ENCODE data around the gene POLN. TPM values are rescaled to one million over a fixed set of nuclear protein-coding genes. Genes with fewer than 3 reads are reported as not detected.

POLN gene
- total and polyA plus RNA-seq, 4 donors = 4.6 to 8.9 (median 6.8) TPM

DNA sequence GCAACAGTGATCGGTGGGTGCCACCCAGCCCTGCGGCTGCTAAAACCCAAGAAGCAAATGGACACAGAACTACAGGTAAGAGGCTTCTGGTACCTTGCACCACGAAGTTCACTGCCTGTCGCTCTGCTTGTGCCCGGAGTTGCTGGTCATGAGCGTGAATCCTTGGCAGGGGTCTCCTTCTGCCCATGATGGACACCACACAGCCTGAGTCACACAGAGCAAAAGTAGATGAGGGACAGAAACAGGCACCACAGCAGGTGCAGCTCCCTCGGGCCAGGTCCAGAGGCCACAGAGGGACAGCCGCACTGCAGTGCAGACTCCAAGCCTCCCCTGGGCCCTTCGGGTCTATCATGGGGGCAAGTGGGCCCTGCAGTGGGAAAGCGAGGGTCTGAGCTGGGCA is 160.4 kb downstream of the POLN start:
- Histone ChIP-seq H3K9me3 (ENCODE audit: control insufficient read depth, insufficient read depth, low read length) (no peaks in the 10 kb centered on the region), H3K36me3 (ENCODE audit: control insufficient read depth, insufficient read depth, low read length) (peaks cover 12% of the 10 kb centered on the region), H3K27me3 (ENCODE audit: control insufficient read depth, insufficient read depth, low read length) (no peaks in the 10 kb centered on the region), H3K4me3 (ENCODE audit: low read depth, low read length) (no peak overlapping the region), H3K27ac (ENCODE audit: low read depth, low read length) (no peak overlapping the region), H3K4me1 (ENCODE audit: control insufficient read depth, insufficient read depth, low read length) (peaks cover 19% of the 10 kb centered on the region)
- no peak for DNase-seq (ENCODE audit: low read depth in 4 of 6, low spot score in 6 of 6)
- 96% methylated on average over 10 of the region's 10 CpGs for WGBS (ENCODE audit: insufficient coverage)

DNA sequence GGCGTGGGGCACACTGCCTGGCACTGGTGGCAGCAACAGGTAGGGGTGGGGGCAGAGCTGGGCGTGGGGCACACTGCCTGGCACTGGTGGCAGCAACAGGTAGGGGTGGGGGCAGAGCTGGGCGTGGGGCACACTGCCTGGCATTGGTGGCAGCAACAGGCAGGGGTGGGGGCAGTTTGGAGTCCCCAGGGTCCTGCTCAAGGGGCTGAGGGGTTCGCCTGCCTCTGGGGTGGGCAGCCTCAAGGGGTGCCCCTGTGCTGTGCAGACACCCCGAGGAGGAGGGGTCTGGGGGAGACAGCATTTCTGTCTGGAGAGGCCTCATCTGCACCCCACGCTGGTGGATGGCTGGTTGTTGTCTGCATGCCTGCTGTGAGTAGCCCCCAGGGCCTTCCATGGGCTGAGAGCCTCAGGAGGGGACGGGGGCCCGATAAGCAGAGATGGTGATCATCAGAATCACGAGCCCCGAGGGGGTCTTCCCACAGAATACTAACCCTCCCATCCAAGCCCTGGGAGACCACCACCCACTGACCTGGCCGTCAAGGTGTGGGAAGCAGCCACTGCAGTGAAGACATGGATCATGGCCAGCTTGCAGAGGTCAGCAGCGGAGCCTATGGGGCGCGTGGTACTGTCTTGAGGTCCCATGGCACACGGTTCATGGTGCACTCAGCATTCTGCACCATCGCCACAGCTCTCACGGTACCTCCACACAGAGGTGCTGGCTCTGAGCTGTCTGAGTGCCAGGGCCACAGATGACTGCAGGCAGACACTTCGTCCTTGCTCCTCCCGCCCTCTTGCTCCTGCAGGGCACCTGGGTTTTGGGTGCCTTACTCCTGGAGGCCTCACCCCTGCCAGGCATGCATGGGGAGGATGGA is 161.3 kb downstream of the POLN start:
- peaks cover 19% of the 10 kb centered on the region for H3K36me3 ChIP-seq (ENCODE audit: control insufficient read depth, insufficient read depth, low read length)
- no peaks in the 10 kb centered on the region for H3K27me3 ChIP-seq (ENCODE audit: control insufficient read depth, insufficient read depth, low read length)
- DNase-seq (ENCODE audit: low read depth in 4 of 6, low spot score in 6 of 6) = no peak
- no peaks in the 10 kb centered on the region for H3K9me3 ChIP-seq (ENCODE audit: control insufficient read depth, insufficient read depth, low read length)
- no peak overlapping the region for H3K4me3 ChIP-seq (ENCODE audit: low read depth, low read length)
- H3K4me1 ChIP-seq (ENCODE audit: control insufficient read depth, insufficient read depth, low read length) = peaks cover 19% of the 10 kb centered on the region
- no peak overlapping the region for H3K27ac ChIP-seq (ENCODE audit: low read depth, low read length)
- WGBS (ENCODE audit: insufficient coverage) = 92% methylated on average over 17 of the region's 19 CpGs

DNA sequence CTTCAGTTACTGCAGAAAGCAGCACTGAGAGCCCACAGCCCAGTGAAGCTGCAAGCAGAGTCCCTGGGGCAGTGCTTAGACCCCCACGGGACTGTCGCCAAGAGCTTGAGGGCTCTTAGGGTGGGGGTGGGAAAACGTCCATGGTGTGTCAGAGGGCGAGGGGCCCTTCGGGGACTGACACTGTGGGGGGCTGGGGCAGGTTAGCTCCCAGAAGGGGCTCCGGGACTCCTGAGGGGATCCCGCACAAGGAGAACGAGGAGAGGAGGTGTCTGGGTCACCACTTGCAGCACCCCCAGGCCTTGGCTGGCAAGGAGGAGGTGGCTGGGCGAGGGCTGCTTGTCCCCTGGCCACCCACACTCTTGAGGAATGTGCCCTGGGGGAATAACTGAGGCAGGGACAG is 162.0 kb downstream of the POLN start:
- Histone ChIP-seq H3K4me3 (ENCODE audit: low read depth, low read length) (no peak overlapping the region), H3K36me3 (ENCODE audit: control insufficient read depth, insufficient read depth, low read length) (peaks cover 19% of the 10 kb centered on the region), H3K27ac (ENCODE audit: low read depth, low read length) (no peak overlapping the region), H3K4me1 (ENCODE audit: control insufficient read depth, insufficient read depth, low read length) (peaks cover 19% of the 10 kb centered on the region), H3K9me3 (ENCODE audit: control insufficient read depth, insufficient read depth, low read length) (no peaks in the 10 kb centered on the region), H3K27me3 (ENCODE audit: control insufficient read depth, insufficient read depth, low read length) (no peaks in the 10 kb centered on the region)
- DNase-seq (ENCODE audit: low read depth in 4 of 6, low spot score in 6 of 6) = no peak
- 81% methylated on average over 9 of the region's 9 CpGs for WGBS (ENCODE audit: insufficient coverage)

DNA sequence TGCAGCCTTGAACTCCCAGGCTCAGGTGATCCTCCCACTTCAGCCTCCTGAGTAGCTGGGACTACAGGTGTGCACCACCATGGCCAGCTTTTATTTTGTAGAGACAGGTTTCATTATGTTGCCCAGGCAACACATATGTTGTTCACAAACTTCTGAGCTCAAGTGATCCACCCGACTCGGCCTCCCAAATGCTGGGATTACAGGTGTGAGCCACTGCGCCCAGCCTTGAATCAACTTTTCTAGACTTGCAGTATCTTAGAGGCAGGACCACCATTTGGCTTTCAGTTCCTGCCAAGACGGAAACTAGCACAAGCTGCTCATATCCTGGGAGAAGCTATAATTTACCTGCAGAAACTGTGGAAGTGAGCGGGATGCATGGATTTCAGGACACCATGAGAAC is 162.9 kb downstream of the POLN start:
- no peak for DNase-seq (ENCODE audit: low read depth in 4 of 6, low spot score in 6 of 6)
- Histone ChIP-seq H3K27ac (ENCODE audit: low read depth, low read length) (no peak overlapping the region), H3K36me3 (ENCODE audit: control insufficient read depth, insufficient read depth, low read length) (peaks cover 16% of the 10 kb centered on the region), H3K9me3 (ENCODE audit: control insufficient read depth, insufficient read depth, low read length) (no peaks in the 10 kb centered on the region), H3K4me1 (ENCODE audit: control insufficient read depth, insufficient read depth, low read length) (peaks cover 21% of the 10 kb centered on the region), H3K27me3 (ENCODE audit: control insufficient read depth, insufficient read depth, low read length) (no peaks in the 10 kb centered on the region), H3K4me3 (ENCODE audit: low read depth, low read length) (no peak overlapping the region)
- WGBS (ENCODE audit: insufficient coverage) = 88% methylated on average over 4 of the region's 5 CpGs

DNA sequence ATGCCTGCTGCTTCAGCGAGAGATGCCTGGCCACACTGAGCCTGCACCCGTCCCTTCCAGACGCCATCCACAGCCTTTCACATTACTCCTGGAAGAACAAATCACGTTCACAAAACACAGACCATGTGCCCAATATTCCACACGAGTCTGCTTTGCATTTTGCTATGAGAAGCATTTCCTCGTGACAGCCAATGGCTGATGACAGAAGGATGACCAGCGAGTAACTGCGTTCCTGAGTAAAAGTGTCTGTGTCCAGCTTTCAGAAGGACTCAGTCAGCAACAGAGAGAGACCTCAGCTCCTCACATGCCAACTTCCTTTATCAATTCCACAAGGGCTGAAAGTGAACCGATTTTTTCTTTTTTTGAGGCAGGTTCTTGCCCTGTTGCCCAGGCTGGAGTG is 163.3 kb downstream of the POLN start:
- WGBS (ENCODE audit: insufficient coverage) = 64% methylated on average over 6 of the region's 9 CpGs
- DNase-seq (ENCODE audit: low read depth in 4 of 6, low spot score in 6 of 6) = no peak
- H3K9me3 ChIP-seq (ENCODE audit: control insufficient read depth, insufficient read depth, low read length) = no peaks in the 10 kb centered on the region
- H3K27ac ChIP-seq (ENCODE audit: low read depth, low read length) = no peak overlapping the region
- no peak overlapping the region for H3K4me3 ChIP-seq (ENCODE audit: low read depth, low read length)
- peaks cover 15% of the 10 kb centered on the region for H3K36me3 ChIP-seq (ENCODE audit: control insufficient read depth, insufficient read depth, low read length)
- H3K27me3 ChIP-seq (ENCODE audit: control insufficient read depth, insufficient read depth, low read length) = no peaks in the 10 kb centered on the region
- H3K4me1 ChIP-seq (ENCODE audit: control insufficient read depth, insufficient read depth, low read length) = peaks cover 26% of the 10 kb centered on the region

DNA sequence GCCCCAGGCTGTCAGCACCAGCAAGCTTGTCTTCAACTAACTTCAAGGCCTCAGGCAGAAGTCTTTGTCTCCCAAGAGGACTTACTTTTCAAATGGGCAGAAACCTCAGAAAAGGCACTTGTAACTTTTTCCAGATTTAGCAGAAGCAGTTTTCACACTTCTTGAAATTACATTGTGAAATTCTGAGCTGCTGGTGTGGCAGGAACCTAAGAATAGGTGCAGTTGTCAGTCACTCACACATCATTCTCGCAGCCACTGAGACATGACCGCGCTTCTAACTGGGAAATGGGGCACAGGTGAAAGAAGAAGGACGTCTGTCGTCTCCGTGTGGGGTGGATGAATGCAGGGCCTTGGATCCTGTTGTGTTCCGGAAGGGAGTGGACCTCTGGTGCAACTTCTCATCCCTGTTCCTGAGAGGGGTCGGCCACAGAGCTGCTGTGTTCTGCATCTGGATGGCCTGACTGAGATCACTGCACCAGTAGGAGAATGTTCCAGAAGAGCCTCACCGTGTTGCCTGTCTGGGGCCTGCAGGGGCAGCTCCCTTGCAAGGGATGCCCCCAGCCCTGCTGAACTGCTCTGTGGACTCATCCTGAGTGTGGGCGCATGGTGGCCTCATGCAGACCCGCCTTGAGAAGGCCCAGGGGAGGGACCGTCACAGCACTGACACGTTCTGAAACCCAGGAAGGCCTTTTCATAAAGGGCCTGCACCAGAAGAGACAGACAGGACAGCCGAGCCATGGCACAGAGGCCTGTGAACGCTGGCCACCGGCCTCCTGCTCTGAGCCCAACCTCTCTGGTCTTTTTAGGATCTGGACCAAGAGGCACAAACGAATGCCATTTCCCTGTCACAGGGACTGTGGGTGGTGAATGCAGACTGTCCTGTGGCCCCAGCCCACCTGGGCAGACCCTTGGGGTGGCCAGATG is 164.1 kb downstream of the POLN start:
- H3K4me1 ChIP-seq (ENCODE audit: control insufficient read depth, insufficient read depth, low read length) = peaks cover 33% of the 10 kb centered on the region
- no peaks in the 10 kb centered on the region for H3K27me3 ChIP-seq (ENCODE audit: control insufficient read depth, insufficient read depth, low read length)
- 81% methylated on average over 14 of the region's 17 CpGs for WGBS (ENCODE audit: insufficient coverage)
- H3K36me3 ChIP-seq (ENCODE audit: control insufficient read depth, insufficient read depth, low read length) = peaks cover 21% of the 10 kb centered on the region
- no peak overlapping the region for H3K4me3 ChIP-seq (ENCODE audit: low read depth, low read length)
- no peak overlapping the region for H3K27ac ChIP-seq (ENCODE audit: low read depth, low read length)
- no peaks in the 10 kb centered on the region for H3K9me3 ChIP-seq (ENCODE audit: control insufficient read depth, insufficient read depth, low read length)
- no peak for DNase-seq (ENCODE audit: low read depth in 4 of 6, low spot score in 6 of 6)

DNA sequence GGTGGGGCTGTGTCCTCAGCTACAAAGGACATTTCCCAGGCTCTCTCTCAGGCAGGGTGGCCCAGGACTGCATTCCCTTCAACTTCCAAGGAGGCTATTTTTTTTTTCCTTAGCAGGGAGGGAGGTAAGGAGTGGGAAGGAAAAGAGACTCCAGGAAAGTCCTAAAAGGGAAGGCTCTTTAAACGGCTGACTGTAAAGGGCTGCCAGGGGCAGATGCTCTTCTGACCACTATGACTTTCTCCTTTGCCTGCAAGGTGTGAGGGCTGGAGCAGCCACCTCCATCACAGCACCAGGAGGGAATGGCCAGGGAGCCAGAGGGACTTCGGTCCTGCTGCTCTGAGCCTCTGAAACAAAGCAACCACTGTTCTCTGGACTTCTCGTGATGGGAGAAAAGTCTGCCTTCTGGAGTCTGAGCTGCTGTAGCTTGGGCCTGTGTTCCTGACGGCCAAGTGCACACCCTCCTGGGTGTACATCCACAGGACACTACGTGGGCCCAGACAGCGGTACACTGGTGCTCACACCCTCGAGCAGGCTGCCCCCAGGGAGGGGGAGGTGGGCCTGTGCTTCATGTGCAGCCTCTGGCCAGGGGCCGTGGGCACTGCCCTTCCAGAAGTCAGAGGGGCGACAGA is 164.9 kb downstream of the POLN start:
- Histone ChIP-seq H3K27me3 (ENCODE audit: control insufficient read depth, insufficient read depth, low read length) (no peaks in the 10 kb centered on the region), H3K4me3 (ENCODE audit: low read depth, low read length) (no peak overlapping the region), H3K9me3 (ENCODE audit: control insufficient read depth, insufficient read depth, low read length) (no peaks in the 10 kb centered on the region), H3K4me1 (ENCODE audit: control insufficient read depth, insufficient read depth, low read length) (peaks cover 41% of the 10 kb centered on the region), H3K27ac (ENCODE audit: low read depth, low read length) (no peak overlapping the region), H3K36me3 (ENCODE audit: control insufficient read depth, insufficient read depth, low read length) (peaks cover 25% of the 10 kb centered on the region)
- no peak for DNase-seq (ENCODE audit: low read depth in 4 of 6, low spot score in 6 of 6)
- 63% methylated on average over 9 of the region's 9 CpGs for WGBS (ENCODE audit: insufficient coverage)

DNA sequence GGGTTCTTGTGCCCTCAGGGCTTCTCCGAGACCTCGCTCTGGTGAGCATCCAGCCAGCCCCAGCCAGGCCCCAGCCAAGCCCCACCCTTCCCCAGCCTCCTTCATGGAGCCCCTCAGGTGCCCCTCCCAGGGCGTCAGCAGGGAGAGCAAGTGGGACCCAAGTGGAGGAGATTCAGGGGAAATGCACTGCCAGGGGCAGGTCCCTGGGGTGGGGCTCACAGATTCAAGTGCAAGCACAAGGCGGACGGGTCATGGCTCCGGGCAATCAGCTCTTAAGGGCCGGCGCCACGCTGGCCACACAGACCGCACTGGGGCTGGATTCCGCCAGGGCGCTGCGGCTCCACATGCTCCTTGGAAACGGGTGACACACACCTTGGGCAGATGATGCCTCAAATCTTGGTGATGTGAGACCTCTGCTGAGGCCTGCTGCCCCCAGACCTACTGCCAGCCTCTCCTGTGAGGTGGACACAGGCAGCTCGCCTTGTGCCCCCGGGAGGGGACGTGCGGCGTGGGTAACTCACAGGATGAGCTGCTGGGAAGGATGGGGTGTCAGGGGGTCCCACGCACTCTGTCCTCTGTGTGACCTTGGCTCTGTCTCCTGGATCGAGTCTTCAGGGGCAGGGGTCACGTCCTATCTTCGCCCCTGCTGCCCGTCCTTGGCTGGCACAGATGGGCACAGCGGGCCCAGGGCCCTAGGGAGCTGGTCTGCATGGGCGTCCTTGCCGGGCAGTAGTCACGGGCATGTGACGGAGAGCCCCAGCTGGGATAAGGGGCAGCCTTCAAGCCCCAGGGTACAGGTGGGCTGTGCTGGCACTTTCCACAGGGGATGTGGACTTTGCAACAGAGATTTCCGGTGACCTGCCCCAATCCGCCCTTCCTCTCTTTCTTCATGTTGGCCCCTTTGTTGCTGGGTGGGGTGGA is 165.7 kb downstream of the POLN start:
- no peak overlapping the region for H3K27ac ChIP-seq (ENCODE audit: low read depth, low read length)
- peaks cover 49% of the 10 kb centered on the region for H3K4me1 ChIP-seq (ENCODE audit: control insufficient read depth, insufficient read depth, low read length)
- 94% methylated on average over 27 of the region's 31 CpGs for WGBS (ENCODE audit: insufficient coverage)
- H3K27me3 ChIP-seq (ENCODE audit: control insufficient read depth, insufficient read depth, low read length) = no peaks in the 10 kb centered on the region
- H3K9me3 ChIP-seq (ENCODE audit: control insufficient read depth, insufficient read depth, low read length) = no peaks in the 10 kb centered on the region
- H3K36me3 ChIP-seq (ENCODE audit: control insufficient read depth, insufficient read depth, low read length) = peaks cover 26% of the 10 kb centered on the region
- H3K4me3 ChIP-seq (ENCODE audit: low read depth, low read length) = no peak overlapping the region
- DNase-seq (ENCODE audit: low read depth in 4 of 6, low spot score in 6 of 6) = no peak

Data from spinal cord (tissue), 10 donors.